AG04450 (cell line): ENCODE results near the gene RPS2. TPM values are rescaled to one million over a fixed set of nuclear protein-coding genes. Genes with fewer than 3 reads are reported as not detected.
"Not testable (repeated sequence)": the region's sequence is repeated elsewhere in the genome, so short reads cannot be mapped to it uniquely, and the experiment has no call there.

ENCODE experiments used
- CTCF ChIA-PET: fragments of 300-600, 350-600 bp; formaldehyde crosslinking; extraction: SDS; loops from one replicate; lab custom pipeline; 2022; ENCODE audit warnings: antibody characterized with exemption, inconsistent platforms; lab: Charles Lee
- POLR2A ChIA-PET: fragments of 350-600 bp; formaldehyde crosslinking; extraction: SDS; loops from one replicate; lab custom pipeline; 2021; ENCODE audit warnings: antibody characterized with exemption, inconsistent platforms; lab: Yijun Ruan, JAX
- DNase-seq: peaks from one replicate; pipeline ENCODE4 v3.0.0-alpha.2; 2011; ENCODE audit warnings: low read depth, low spot score
- H3K27ac ChIP-seq: one replicate; pipeline ENCODE4 v1.5.1; 2012; ENCODE audit warnings: low read depth, low read length, control low read depth
- H3K27me3 ChIP-seq: one replicate; pipeline ENCODE4 v1.6.0; 2012; ENCODE audit warnings: low read length; ENCODE audit not compliant: control insufficient read depth, insufficient read depth
- H3K4me3 ChIP-seq: 2 replicates; pipeline ENCODE4 v1.5.1; 2011; ENCODE audit warnings: mild to moderate bottlenecking, low read depth, low read length, control low read depth
- H3K9me3 ChIP-seq: 2 replicates; pipeline ENCODE4 v1.5.1; 2012; ENCODE audit warnings: low read length; ENCODE audit not compliant: control insufficient read depth, insufficient read depth
- CTCF ChIP-seq: IDR thresholded peaks from 2 replicates; pipeline ENCODE4 v1.5.1; 2011; ENCODE audit warnings: low read depth, low read length, control low read depth, inconsistent platforms
- polyA plus RNA-seq: library from polyadenylated mRNA; depleted of rRNA; stranded (reverse); fragments of >200 nt; gene quantifications from 2 replicates; pipeline ENCODE4 v1.2.3, GENCODE V29; 2011

Gene RPS2
- polyA plus RNA-seq, 1 experiment = 2,494 TPM

- no peaks in the 10 kb centered on the region for H3K27me3 ChIP-seq
- peak within 1 kb of the TSS; percentile 90 for H3K4me3 ChIP-seq
- CTCF ChIA-PET = no interaction called here
- no peak within 1 kb of the TSS for H3K27ac ChIP-seq
- no peaks in the 10 kb centered on the region; the same call in 1 of the 2 replicates for H3K9me3 ChIP-seq
- no peak for DNase-seq
- TF ChIP-seq CTCF = no peak
- POLR2A ChIA-PET = no interaction called here
Measured at GRCh38 chr16:1966460-1966859, 1.8 kb upstream of the RPS2 start, which contains the start of gene RNF151. RNF151 (plus strand) TSS chr16:1966856; CDS start chr16:1966882, 26 bp downstream.

- TF ChIP-seq CTCF = no peak
- no peak for DNase-seq
- H3K27me3 ChIP-seq = no peaks in the 10 kb centered on the region
- peak overlapping the region; percentile 90 for H3K4me3 ChIP-seq
- CTCF ChIA-PET = interaction anchor here (1.2 kb wide), 1 partner anchor 175 kb away, joined by 3 read pairs; no protein-coding TSS in a partner anchor
- POLR2A ChIA-PET = interaction anchor here (0.7 to 2.0 kb wide), 27 partner anchors 8 to 249 kb away, joined by 3 to 20 read pairs (median 6); partner anchors contain the start of genes FAHD1, GFER, HAGH and MSRB1
- H3K27ac ChIP-seq = peak overlapping the region; percentile 87
- no peaks in the 10 kb centered on the region for H3K9me3 ChIP-seq
Measured at GRCh38 chr16:1965396-1966001, 873 bp upstream of the RPS2 start.

- DNase-seq = no peak
- H3K4me3 ChIP-seq = peak overlapping the region; percentile 90
- no peaks in the 10 kb centered on the region for H3K27me3 ChIP-seq
- no peaks in the 10 kb centered on the region; the same call in 1 of the 2 replicates for H3K9me3 ChIP-seq
- CTCF ChIA-PET = interaction anchor here (0.7 to 0.9 kb wide), 2 partner anchors 245 to 1622 kb away, joined by 4 to 6 read pairs; no protein-coding TSS in a partner anchor
- no peak for TF ChIP-seq CTCF
- POLR2A ChIA-PET = interaction anchor here (0.6 to 2.0 kb wide), 38 partner anchors 8 to 772 kb away, joined by 3 to 20 read pairs (median 5); partner anchors contain the start of genes ECI1, FAHD1, GFER and HAGH
- H3K27ac ChIP-seq = peak overlapping the region; percentile 75
Measured at GRCh38 chr16:1963806-1964505, 670 bp downstream of the RPS2 start.

GRCh38 chr16:1962161-1963153 lies 2.2 kb downstream of the RPS2 start:
- POLR2A ChIA-PET = interaction anchor here (1.0 to 1.7 kb wide), 3 partner anchors 9 to 193 kb away, joined by 3 to 8 read pairs (median 3); partner anchors contain the start of genes TBL3 and TRAF7
- DNase-seq, CTCF ChIA-PET, H3K9me3 ChIP-seq, H3K27me3 ChIP-seq, H3K27ac ChIP-seq: not testable (repeated sequence)
- H3K4me3 ChIP-seq = peak overlapping the region; percentile 90
